ENCODE measurements around the gene LIPM.

LIPM gene

GRCh38 chr10:88800152-88801125 lies 2.1 kb upstream of the LIPM start:
- TF ChIP-seq CTCF (IDR thresholded peaks at IDR 0.05; ENCODE audit: extremely low read depth, missing control alignments) = no peak
- no peak for DNase-seq (ENCODE audit: low spot score)

GRCh38 chr10:88803641-88804040 lies 1.1 kb downstream of the LIPM start:
- no peak for DNase-seq (ENCODE audit: low spot score)
- no peak for TF ChIP-seq CTCF (IDR thresholded peaks at IDR 0.05; ENCODE audit: extremely low read depth, missing control alignments)

- no peak for TF ChIP-seq CTCF (IDR thresholded peaks at IDR 0.05; ENCODE audit: extremely low read depth, missing control alignments)
- no peak for DNase-seq (ENCODE audit: low spot score)
Observed at GRCh38 chr10:88804083-88804812, 1.7 kb downstream of the LIPM start.

GRCh38 chr10:88805361-88805760 lies 2.8 kb downstream of the LIPM start:
- no peak for TF ChIP-seq CTCF (IDR thresholded peaks at IDR 0.05; ENCODE audit: extremely low read depth, missing control alignments)
- DNase-seq (ENCODE audit: low spot score) = no peak

DNA sequence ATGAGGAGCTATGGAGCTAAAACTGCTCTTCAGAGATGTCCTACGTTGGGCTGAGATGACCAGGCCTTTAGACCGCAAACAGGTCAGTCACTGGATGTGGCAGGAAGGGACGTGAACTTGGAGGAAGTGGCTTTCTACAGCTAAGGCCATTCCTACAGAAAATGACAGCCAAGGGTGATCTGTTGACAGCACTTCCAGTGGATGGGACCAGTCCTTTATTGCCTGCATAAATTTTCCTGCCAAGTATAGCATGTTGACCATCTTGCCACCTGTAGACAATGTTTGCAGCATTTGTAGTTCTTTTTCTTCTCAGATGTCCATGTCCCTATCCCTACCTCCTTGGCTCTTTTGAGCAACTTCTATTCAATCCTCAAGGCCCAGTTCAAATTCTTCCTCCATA lies 3.4 kb downstream of the LIPM start:
- no peak for DNase-seq (ENCODE audit: low spot score)
- TF ChIP-seq CTCF (IDR thresholded peaks at IDR 0.05; ENCODE audit: extremely low read depth, missing control alignments) = no peak

GRCh38 chr10:88809621-88810020 lies 7.1 kb downstream of the LIPM start:
- no peak for TF ChIP-seq CTCF (IDR thresholded peaks at IDR 0.05; ENCODE audit: extremely low read depth, missing control alignments)
- no peak for DNase-seq (ENCODE audit: low spot score)

Data from GM20000 (cell line).